ENCODE results near the gene CBX6.

The CBX6 gene

DNA sequence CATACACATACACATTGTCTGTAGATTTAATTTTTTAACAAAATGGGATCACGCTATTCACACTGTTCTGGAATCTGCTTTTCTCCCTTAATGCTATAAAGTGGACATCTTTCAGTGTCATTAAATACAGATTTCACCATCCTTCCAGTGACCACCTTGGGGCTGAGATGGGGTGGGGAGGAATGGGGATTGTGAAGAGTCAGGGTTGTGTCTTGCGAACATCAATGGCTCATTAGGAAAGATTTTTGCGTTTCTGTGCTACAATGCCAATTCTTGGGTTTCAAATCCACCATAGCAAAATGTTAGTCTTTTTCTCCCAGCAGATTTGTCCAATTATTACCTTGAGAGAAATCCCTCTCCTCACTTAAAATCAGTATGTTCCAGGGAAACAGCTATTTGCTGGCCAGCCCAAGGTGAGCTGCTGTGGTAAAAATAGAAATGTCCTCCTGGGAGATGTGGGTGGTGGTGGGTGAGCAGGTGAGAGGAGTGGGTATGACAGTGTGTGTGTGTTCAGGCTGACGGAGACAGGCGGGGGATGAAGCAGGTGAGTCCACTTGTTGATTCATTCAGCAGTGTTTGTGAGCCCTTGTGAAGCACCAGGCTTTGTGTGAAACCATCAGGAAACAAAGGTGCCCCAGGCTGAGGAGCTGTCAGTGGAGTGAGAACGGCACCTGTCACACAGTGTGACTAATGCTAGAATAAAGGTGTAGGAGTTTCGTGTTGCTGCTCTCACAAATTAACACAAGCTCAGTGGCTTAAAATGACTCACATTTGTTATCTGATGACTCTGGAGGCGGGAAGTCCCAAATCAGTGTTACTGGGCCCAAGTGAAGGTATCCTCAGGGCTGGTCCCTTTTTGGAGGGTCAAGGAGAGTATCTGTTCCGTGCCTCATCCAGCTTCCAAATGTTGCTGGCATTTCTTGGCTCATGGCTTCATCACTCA lies 1.7 kb upstream of the CBX6 start:
- DNase-seq: peak; percentile 14

DNA sequence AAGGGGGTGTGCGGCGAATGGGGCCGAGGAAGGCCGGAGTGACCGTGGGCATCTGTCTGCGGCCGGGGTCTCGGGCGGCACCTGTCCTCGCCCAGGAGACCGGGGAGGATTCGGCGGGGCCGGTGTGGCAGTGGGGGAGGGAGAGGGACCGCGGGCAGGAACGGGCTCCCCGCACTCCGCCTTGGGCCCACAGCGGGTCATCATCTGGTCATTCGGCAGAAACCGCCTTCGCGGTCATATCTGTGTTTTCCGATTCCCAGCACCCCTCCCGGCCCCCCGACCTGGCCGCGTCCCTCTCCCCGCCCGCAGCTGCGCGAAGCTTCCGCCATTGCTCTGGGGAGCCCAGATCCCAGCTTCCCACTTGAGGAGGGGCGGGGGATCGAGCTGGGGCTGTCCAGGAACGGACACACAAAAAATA lies 824 bp upstream of the CBX6 start:
- DNase-seq: peak; percentile 45

DNA sequence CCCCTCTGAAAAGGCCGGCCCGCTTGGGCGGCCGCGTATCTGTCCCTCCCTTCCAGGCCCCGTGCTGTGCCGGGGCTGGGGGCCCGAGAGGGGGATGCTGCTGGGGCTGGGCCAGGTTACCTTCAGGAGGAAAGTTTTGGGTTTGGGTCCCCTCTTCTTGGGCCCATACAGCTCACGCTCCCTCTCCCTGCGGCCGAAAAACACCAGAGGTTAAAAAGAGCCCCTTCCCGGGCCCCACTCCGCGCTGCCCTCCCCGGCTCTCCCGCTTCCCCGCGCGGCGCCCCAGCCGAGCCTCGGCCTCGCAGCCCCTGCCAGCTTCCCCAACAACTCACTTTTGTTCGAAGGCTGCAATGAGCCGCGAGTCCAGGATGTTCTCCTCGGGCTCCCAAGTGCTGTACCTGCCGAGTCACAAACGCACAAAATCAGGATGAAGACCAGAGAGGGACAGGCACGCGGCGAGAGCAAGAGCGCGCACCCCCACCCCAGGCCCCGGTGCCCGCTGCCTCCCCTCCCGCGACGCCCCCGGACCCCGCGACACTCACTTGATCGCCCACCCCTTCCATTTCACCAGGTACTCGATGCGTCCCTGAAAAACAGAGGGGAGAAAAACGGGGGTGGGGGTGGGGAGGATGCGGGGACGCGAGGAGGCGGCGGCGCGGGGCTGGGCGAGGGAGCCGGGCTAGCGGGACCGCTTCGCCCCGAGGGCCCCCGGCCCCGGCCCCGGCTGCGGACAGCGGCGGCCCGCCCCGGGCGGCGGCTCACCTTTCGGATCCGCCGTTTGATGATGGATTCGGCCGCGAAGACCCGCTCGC lies 450 bp downstream of the CBX6 start:
- peak; percentile 45 for DNase-seq

DNA sequence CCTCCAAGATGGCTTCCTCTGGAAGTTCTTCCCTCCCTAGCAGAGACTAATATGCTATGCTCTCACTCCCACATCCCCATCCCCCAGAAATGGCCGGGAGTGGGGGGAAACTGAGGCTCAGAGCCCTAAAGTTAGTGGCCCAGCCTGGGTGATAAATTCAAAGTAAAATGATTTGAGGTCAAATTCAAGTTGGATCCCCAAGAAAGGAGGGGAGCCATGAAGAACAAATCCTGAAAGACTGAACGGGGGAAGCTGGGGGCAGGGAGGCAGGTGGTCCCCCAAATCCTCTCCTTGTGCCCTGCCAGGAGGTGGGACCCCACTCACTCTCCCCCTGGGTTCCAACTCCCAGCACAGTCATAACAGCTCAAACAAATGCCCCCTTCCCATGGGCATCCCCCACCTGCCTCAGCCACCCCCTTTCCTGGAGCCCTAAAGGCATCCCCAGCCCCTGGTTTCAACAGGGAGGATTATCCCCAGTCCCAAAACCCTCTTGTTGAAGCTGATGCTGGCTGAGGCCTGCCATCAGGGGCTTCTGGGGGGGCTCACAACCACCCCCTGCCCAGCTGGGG lies 1.1 kb downstream of the CBX6 start:
- no peak for DNase-seq

DNA sequence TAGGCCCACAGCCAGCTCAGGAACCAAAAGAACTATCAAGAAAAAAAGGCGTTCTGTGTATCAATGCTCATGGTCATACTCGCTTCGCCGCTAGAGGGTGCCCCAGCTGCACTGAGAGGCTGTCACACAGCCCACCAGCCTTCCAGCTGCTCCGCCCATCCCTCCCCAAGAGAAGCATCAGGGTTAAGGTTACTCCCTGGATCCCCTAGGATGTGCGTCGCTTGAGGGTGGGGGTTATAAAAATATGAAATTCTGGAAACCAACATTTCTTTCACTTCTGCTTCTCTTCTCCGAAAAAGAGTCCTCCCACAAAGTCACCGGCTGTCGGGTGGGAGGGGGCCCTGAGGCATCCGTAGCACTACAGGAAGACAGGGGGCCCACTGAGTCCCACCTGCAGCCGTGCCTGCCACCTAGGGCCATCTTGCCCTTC lies 1.7 kb downstream of the CBX6 start:
- peak; percentile 90 for DNase-seq

DNA sequence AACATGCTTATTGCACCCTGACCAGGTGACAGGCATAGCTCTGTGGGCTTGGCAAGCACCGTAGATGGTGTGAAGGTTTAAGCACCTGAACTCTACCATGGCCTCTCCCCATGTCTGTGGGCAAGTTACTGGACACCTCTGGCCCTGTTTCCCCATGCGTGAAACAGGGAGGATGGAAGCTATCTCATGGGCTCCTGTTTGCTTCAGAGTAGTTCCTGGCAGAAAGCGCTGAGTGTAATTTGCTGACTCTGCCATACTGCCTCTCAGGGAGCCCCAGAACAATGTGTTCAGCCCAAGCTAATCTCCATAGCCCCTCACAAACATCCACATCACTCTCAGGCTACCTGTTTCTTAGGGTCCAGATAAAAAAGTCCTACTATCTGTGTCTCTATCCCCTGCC lies 2.4 kb downstream of the CBX6 start:
- no peak for DNase-seq

DNA sequence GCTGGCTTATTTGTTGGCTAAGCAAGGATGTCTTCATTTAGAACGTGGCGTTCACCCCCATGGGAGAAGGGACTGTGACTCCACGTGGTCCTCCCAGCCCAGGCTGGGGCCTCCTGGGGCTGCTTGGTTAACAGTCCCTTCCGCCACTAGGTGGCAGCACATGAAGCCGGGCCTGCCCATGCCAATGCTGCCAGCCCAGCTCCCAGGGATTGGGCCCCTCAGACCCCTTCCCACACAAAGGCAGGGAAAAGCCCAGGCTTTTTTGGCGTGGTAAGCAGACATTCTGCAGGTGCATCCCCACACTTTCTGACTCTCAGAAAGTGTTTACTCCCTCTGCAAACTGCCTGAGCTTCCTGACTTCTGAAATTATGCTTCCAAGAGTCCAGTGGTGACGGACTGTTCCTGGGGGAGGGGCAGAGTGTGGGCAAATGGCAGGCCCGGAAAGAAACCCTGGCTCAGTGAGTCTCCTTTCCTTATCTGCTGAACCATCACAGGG lies 3.1 kb downstream of the CBX6 start:
- peak; percentile 81 for DNase-seq

DNA sequence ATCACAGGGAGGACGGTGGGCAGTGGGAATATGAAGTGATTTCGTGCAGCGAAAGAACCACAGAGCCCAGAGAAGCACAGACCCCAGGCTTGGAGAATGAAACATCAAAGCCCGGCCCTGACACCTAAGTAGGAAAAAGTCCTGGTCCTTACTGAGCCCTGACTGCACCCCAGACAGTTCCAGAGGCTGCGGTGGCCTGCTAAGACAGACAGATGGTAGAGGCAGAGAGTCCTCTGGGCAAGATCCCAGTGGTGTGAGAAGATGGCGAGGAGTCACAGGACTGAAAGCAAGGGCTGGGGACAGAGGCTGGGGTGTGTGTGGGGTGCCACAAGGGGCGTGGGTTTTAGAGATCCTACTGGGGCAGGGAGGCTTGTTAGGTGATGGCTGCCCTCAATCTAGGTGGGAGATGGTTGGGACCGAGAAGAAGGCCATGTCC lies 3.7 kb downstream of the CBX6 start:
- no peak for DNase-seq

DNA sequence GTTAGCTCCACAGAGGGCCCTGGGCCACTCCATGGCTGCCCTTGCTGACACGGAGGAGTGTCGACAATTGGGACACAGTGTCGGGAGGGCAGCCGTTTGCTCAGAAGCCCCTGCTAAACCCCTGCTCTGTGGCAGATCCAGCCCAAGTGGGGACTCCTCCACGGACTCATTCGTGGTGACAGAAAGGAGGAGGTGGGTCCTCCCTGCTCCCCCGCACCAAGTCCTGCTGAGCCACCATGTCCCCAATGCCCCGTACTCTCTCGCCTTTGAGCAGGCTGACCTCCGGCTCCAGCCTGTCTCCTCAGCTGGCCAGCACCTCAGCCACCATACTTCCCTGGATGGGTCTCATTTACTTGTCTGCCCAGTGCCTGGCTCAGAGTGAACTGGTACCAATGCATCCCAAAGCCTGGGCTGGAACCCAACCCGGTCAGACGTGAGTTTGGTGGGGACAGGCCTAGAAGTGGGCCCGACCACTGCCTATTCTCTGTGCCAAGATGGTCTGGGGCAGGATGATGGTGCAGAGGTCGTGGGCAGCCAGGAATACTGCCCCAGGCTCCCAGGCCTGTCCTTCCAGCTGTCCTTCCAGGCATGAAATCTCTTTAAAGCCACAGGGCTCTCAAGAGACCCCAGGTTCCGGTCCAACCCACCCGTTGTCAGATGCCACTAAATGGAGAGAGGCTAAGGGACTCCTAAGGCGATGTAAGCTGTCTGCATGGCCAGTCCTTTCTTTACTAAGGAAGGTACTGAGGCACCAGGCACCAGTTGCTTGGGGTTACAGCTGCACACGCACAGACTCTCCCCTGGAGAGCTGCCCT lies 4.3 kb downstream of the CBX6 start:
- DNase-seq: no peak

DNA sequence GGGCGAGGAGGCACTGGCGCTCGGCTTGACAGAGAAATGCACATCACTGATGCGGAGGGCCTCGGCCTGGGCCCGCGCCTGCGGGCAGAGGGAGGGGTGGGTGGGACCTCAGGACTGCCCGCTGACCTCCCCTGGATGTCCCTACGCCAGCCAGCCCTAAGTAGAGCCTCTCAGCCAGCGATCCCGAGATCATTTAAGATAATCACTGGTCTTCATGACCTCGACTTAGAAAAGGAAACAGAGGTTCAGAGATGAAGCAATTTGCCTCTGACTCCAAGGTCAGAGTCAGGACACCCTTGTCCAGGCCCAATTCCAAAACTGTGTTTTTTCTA lies 4.9 kb downstream of the CBX6 start:
- no peak for DNase-seq

DNA sequence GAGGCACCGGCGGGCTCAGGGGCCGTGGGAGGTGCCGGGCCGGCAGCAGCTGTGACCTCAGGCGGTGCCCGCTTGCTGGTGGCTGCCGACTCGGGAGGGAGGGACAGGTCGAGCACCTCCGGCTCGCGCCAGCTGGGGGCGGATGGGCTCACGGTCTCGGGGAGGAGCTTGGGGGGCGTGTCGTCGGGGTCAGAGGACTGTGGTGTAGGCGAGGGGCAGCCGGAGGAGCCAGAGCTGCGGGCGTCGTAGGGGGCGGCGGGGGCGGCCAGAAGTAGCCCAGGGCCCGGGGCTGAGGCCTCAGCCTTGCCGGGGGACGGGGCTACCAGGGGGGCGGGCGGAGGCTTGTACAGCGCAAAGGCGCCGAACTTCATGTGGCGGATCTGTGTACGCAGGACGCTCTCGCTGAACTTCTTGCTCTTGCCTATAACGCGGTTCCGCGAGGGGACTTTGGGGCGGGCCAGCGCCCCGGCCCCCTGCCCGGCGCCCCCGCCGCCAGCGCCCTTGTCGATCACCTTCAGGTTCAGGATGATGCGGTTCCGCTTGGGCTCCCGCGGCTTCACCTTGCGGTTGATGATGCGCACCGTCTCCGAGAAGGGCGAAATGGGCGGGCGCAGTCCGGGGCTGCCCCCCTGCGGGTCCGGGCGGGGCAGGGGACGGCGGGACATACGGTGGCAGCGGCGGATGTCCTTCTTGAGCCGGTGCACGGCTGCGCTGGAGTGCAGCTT lies 5.5 kb downstream of the CBX6 start:
- DNase-seq: no peak

DNA sequence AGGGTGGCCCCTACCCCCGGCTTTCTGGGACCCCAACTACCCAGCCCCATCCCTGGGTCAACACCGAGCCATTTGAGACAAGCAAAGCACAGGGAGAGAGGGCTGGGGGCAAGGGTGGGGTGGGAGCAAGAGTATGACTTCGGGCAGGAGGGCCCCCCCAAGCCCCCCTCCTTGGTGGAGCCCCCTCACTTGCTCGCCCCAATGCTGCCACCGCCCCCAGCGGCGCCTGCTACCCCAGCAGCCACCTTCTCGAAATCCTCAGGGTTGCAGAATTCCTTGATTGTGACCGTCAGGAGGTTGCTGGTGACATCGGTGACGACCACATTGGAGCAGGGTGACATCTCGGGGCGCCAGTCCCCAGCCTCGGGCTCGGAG lies 6.0 kb downstream of the CBX6 start:
- no peak for DNase-seq

DNA sequence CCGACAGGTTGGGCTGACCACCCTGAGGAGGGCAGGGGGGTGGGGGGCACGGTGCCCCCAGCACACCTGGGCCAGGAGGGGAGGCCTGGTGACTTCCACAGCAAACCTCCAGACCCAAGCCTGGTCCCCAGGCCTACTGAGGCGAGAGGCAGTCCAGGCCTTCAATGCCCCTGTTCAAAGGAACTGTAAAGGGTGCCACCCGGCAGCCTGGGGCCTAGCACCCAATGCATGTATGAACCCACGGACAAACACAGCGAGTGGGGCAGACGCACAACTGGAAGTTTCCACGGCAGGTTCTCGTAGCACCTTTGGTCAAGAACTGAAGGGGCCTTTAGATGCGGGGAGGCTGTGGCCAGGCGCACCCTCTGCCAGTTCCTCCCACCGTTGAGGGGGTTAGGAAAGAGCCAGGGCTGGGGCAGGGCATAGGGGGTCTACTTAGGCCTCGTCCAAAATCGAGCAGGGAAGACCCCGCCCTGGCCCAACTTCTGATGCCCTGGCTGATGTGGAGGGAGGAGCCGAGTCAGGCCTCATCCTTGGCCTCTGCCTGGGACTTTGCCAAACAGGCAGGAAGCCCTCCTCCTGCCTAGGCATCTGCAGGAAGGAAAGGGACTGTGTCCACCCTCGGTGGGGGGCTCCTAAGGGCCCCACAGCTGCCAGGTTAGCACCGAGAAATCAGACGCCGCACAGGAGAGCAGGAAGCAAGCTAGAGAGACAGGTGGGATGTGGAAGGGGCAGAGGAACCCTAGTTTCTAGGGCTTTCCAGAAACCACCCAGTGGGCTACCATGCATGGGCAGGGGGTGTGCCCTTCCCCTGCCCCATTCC lies 6.6 kb downstream of the CBX6 start:
- DNase-seq: no peak

DNA sequence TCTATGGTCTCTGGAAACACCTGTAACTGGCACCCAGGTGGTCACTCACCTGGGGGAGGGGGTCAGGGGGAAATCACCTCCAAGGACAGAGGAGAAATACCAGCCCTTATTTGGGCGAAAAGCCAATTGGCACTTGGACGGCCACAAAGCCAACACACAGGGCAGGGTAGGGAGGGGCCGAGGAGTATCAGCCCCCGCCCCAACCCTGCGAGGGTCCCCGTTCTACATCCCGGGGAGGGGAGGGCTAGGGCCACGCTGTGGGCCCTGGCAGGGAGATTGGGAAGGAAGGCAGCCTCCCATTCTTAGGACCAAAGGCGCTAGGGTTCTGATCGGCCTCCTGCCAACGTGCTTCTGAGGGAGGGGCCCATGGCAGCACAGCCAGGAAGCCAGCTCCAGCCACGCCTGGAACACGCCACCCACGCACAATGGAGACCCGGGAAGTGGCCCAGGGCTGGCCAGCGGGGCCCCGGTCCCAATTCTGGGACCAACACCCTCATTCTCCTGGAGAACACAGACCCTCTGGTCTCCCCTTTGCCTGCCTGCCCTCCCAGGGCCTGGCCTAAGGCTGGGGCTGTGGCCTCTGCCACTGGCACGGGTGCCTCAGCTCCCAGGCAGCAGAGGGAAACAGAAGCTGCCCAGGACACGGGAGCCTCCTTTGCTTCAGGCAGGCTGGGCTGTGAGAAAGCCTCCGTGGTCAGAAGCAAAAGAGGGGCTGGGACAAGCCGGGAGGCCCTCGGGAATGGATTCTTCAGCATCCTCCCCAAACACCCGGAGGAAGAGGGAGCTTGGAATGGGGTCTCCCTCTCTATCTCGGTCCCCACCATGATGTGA lies 7.4 kb downstream of the CBX6 start:
- DNase-seq: no peak

DNA sequence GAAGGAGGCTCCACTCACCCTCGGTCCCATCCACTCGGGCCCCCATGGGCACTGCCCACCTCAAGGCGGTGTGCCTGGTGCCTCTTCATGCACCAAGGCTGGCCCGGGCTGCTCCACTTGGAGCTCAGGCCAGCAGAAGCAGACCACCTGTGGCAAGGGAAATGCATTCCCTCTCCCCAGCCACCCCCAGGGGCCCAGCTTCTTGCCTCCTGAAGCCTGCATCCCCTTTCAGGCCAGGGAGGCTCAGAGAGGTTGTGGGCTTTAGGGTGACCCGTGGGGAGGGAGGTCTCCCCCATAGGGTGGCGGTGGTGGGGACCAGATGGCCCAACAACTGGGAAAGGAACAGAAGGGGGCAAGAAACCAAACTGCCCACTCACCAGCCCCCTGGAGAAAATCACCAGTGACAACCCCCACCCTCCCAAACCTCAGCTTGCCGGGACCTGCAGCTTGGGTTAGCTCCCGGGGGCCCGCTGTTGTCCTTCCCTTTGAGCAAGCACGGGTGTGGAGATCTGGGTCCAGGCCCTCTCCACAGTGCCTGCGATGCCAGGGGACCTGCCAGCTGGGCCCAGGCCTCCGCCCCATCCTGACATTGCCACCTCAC lies 8.4 kb downstream of the CBX6 start:
- DNase-seq: no peak

DNA sequence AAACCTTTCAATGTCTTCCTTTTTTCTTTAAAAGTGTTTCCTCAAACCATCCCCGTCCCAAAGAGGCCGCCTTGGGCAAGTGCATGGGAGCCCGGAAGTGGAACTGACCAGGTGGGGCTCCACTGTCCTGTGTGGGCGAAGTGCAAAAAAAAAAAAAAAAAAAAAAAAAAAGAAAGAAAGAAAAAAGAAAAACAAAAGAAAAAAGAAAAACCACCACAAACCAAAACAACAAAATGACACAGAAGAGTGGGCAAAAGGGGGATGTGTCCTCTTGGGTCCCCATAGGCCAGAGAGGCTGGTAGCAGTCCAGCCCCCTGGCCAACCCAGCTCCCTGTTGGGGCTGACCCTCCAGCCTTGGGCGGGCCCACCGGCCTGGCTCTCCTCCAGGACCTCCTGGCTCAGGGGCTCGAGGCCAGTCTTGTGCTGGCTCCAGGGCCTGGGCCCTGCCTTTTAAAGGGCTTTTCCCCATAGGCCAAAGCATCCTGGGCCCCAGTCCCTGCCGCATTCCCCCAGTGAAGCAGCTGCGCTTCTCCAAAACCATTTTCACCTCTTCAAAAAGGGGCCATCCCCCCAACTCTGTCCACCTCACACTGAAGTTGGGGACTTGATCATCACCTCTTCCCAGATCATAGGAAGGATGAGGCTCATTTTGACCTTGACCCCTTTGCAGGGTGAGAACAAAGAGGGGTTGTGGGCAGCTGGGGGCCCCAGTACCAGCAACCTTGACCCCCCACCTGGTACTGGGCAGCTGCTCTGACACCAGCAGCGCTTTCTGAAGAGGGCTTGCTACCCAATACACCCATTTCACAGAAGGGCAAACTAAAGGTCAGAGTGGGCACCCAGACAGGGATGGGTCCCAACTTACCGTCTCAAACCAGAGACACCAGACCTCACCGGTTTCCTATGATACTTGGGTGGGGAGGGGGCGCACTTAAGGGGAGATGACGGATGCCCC lies 9.4 kb downstream of the CBX6 start:
- DNase-seq: no peak

DNA sequence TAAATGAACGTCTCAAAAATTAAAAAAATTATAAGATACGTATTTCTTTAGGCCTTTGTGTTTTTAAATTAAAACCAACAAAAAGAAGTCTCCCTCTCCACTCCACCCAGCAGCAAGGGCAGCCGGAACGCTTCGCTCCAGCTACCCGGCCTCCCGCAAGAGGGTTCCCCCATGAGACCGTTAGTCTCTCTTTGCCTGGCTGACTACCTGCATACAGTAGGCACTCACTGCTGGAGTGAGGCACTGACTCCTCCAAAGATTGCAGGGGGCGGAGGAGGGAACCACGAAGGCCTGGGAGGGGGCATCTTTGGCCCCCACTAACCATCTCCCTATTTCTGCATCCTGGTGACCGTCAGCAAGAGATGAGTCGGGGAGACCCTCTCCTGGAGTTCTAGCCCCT lies 10.1 kb downstream of the CBX6 start:
- no peak for DNase-seq

DNA sequence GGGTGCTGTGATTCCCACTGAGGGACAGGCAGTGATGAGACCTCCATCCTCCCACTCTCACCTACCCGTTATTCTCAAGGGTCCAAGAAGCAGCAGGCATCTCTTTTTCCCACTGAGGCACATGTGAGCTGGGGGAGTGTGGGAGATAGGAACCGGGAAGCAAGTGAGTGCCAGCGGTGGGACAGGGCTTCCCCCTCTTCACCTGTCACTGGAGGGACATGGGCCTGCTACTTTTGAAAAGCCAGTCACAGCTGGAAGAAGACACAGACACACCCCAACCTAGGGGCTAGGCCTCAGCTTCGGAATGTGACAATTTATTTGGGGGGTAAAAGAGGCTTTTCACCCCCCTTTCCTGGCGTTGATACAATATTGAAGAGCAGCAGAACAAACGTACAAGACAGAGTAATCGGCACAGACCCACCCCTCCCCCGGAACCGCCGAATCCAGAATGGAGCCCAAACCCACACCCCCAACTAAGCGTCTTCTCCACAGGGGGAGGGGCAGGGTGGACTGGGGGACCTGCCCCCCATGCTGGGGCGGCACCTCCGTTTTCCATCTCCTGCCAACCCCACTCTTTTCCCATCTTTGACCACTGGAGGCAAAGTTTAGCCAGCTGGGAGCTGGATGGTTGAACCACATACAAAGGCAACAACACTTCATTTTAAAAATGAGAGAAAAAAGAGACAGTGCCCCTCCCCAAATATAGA lies 10.7 kb downstream of the CBX6 start:
- no peak for DNase-seq
